ENCODE data around the gene ING4.
A peak's percentile ranks its signal among the peaks of the same experiment; 100 is the strongest.
"Not testable (repeated sequence)": the region's sequence is repeated elsewhere in the genome, so short reads cannot be mapped to it uniquely, and the experiment has no call there.

Gene ING4

GRCh38 chr12:6662906-6663742 lies at the start of gene ING4:
Gene ING4, minus strand, starts transcription at chr12:6663119. Its CDS starts 18 bp downstream, at chr12:6663101.
- peak; percentile 100 for DNase-seq (ENCODE audit: low read depth)
- peak within 1 kb of the TSS; percentile 78 for H3K4me3 ChIP-seq (ENCODE audit: low read length)
- no peak for TF ChIP-seq CTCF (conservative IDR thresholded peaks at IDR 0.05; ENCODE audit: low read length)

GRCh38 chr12:6708960-6709394 lies 46.1 kb upstream of the ING4 start:
- no peak for TF ChIP-seq CTCF (conservative IDR thresholded peaks at IDR 0.05; ENCODE audit: low read length)
- DNase-seq (ENCODE audit: low read depth) = no peak
- H3K4me3 ChIP-seq (ENCODE audit: low read length) = no peak overlapping the region

- not testable (repeated sequence) for DNase-seq (ENCODE audit: low read depth)
These were observed 45.4 kb upstream of the ING4 start for GRCh38 chr12:6708351-6708750.

GRCh38 chr12:6703631-6704030 lies 40.7 kb upstream of the ING4 start:
- no peak for TF ChIP-seq CTCF (conservative IDR thresholded peaks at IDR 0.05; ENCODE audit: low read length)
- DNase-seq (ENCODE audit: low read depth) = no peak
- H3K4me3 ChIP-seq (ENCODE audit: low read length) = no peak overlapping the region

More at GRCh38 chr12:6708351-6708750, 45.4 kb upstream of the ING4 start:
- H3K4me3 ChIP-seq (ENCODE audit: low read length) = not testable (repeated sequence)

- peak overlapping the region; percentile 59 for H3K4me3 ChIP-seq (ENCODE audit: low read length)
- DNase-seq (ENCODE audit: low read depth) = no peak
- no peak for TF ChIP-seq CTCF (conservative IDR thresholded peaks at IDR 0.05; ENCODE audit: low read length)
These were observed 38.3 kb upstream of the ING4 start for GRCh38 chr12:6701078-6701768.

GRCh38 chr12:6700646-6701051 lies 37.7 kb upstream of the ING4 start, which contains the start of gene PIANP:
Gene PIANP, minus strand, starts transcription at chr12:6700815. Its CDS starts 2,754 bp downstream, at chr12:6698061.
- peak; percentile 16 for DNase-seq (ENCODE audit: low read depth)
- peak within 1 kb of the TSS; percentile 59 for H3K4me3 ChIP-seq (ENCODE audit: low read length)
- TF ChIP-seq CTCF (conservative IDR thresholded peaks at IDR 0.05; ENCODE audit: low read length) = no peak

GRCh38 chr12:6699989-6700645 lies 37.2 kb upstream of the ING4 start:
- peak overlapping the region; percentile 57 for H3K4me3 ChIP-seq (ENCODE audit: low read length)
- DNase-seq (ENCODE audit: low read depth) = no peak
- no peak for TF ChIP-seq CTCF (conservative IDR thresholded peaks at IDR 0.05; ENCODE audit: low read length)

All from AG10803 (cell line).